SU-DHL-6 (cell line): ENCODE results near the gene CPNE4.

Experiments
- H2AFZ ChIP-seq: fragments of 200-600 bp; sonication (generic); 2 replicates; pipeline ENCODE4 v1.6.1; 2014; ENCODE audit warnings: low read depth, mild to moderate bottlenecking, moderate library complexity, mixed read lengths, antibody characterized with exemption, low read length; ENCODE audit not compliant: severe bottlenecking
- H3F3A ChIP-seq: fragments of 200-600 bp; shearing (Covaris generic); 2 replicates; pipeline ENCODE4 v1.6.0; 2016; ENCODE audit warnings: antibody characterized with exemption, mild to moderate bottlenecking; ENCODE audit not compliant: insufficient read depth
- H3K27ac ChIP-seq: fragments of 200-600 bp; sonication (generic); 2 replicates; pipeline ENCODE4 v1.5.1; 2016; ENCODE audit warnings: low read depth, mild to moderate bottlenecking, low read length, moderate library complexity, mixed read lengths
- H3K27me3 ChIP-seq: fragments of 200-600 bp; sonication (generic), shearing (Covaris generic); 2 replicates; pipeline ENCODE4 v1.6.0; 2014; ENCODE audit warnings: mild to moderate bottlenecking, low read length
- H3K36me3 ChIP-seq: fragments of 200-600 bp; sonication (generic); 2 replicates; pipeline ENCODE4 v1.6.1; 2014; ENCODE audit warnings: mild to moderate bottlenecking, low read length, mixed read lengths
- H3K4me2 ChIP-seq: fragments of 300-600, 200-600 bp; shearing (Covaris generic), sonication (generic); 2 replicates; pipeline ENCODE4 v1.6.0; 2014; ENCODE audit warnings: low read length, low read depth, mild to moderate bottlenecking; ENCODE audit not compliant: poor library complexity, severe bottlenecking
- H3K4me3 ChIP-seq: fragments of 200-600 bp; sonication (generic); 2 replicates; pipeline ENCODE4 v1.5.1; 2014; ENCODE audit warnings: antibody characterized with exemption, low read length, mild to moderate bottlenecking, mixed read lengths; ENCODE audit not compliant: insufficient read depth, poor library complexity, severe bottlenecking
- H3K79me2 ChIP-seq: fragments of 200-600 bp; sonication (generic); 2 replicates; pipeline ENCODE4 v1.6.1; 2014; ENCODE audit warnings: mild to moderate bottlenecking, low read length, moderate library complexity; ENCODE audit not compliant: insufficient read depth
- H3K9ac ChIP-seq: fragments of 200-600 bp; sonication (generic); 2 replicates; pipeline ENCODE4 v1.7.0; 2014; ENCODE audit warnings: mild to moderate bottlenecking, low read length
- H3K9me2 ChIP-seq: fragments of 200-600 bp; sonication (generic); replicated peaks from 2 replicates; pipeline ENCODE4 v1.6.1; 2014; ENCODE audit warnings: low read length; ENCODE audit not compliant: insufficient read depth
- H3K9me3 ChIP-seq: fragments of 200-600 bp; sonication (generic); 2 replicates; pipeline ENCODE4 v1.6.1; 2014; ENCODE audit warnings: low read length, mixed read lengths; ENCODE audit not compliant: insufficient read depth
- H4K20me1 ChIP-seq: fragments of 200-600 bp; sonication (generic); 2 replicates; pipeline ENCODE4 v1.6.1; 2014; ENCODE audit warnings: low read depth, mild to moderate bottlenecking, antibody characterized with exemption, low read length, moderate library complexity, mixed read lengths
- CTCF ChIP-seq: fragments of 200-600 bp; sonication (generic); IDR thresholded peaks from one replicate; pipeline ENCODE4 v1.5.1; 2017; ENCODE audit warnings: antibody characterized with exemption, mild to moderate bottlenecking, low read length, moderate library complexity; ENCODE audit not compliant: insufficient read depth, poor library complexity, severe bottlenecking
- EZH2phosphoT487 ChIP-seq: fragments of 200-600 bp; sonication (generic), shearing (Covaris generic); conservative IDR thresholded peaks from 2 replicates; pipeline ENCODE4 v1.6.1; 2018; ENCODE audit warnings: mild to moderate bottlenecking, antibody characterized with exemption, low read length, moderate library complexity, mixed read lengths

The CPNE4 gene

GRCh38 chr3:131550562-131551465, 484.0 kb downstream of the CPNE4 start:
- Histone ChIP-seq H3K27me3 (no peaks in the 10 kb centered on the region; the same call in 1 of the 2 replicates), H3K4me2 (no peak overlapping the region), H3K27ac (no peak overlapping the region), H3K36me3 (no peaks in the 10 kb centered on the region), H3K9me3 (no peaks in the 10 kb centered on the region), H3F3A (no peaks in the 10 kb centered on the region), H2AFZ (no peak overlapping the region), H3K79me2 (no peaks in the 10 kb centered on the region), H4K20me1 (no peaks in the 10 kb centered on the region), H3K4me3 (no peak overlapping the region), H3K9ac (no peak overlapping the region), H3K9me2 (no peaks in the 10 kb centered on the region)
- TF ChIP-seq EZH2phosphoT487 (no peak), CTCF (no peak)

- H3K9ac ChIP-seq: no peak overlapping the region
- no peaks in the 10 kb centered on the region for H4K20me1 ChIP-seq
- H2AFZ ChIP-seq: no peak overlapping the region
- H3F3A ChIP-seq: no peaks in the 10 kb centered on the region
- no peaks in the 10 kb centered on the region for H3K36me3 ChIP-seq
- TF ChIP-seq CTCF (peak; percentile 34), EZH2phosphoT487 (no peak)
- H3K4me2 ChIP-seq: no peak overlapping the region
- no peaks in the 10 kb centered on the region for H3K27me3 ChIP-seq
- no peak overlapping the region for H3K27ac ChIP-seq
- H3K9me3 ChIP-seq: no peaks in the 10 kb centered on the region
- no peaks in the 10 kb centered on the region for H3K79me2 ChIP-seq
- no peaks in the 10 kb centered on the region for H3K9me2 ChIP-seq
- no peak overlapping the region for H3K4me3 ChIP-seq
Measured at GRCh38 chr3:131549340-131549739, 485.5 kb downstream of the CPNE4 start.

GRCh38 chr3:131547585-131547984, 487.2 kb downstream of the CPNE4 start:
- no peaks in the 10 kb centered on the region for H3K36me3 ChIP-seq
- H3K9ac ChIP-seq: no peak overlapping the region
- H3K4me3 ChIP-seq: no peak overlapping the region
- H4K20me1 ChIP-seq: no peaks in the 10 kb centered on the region
- no peak overlapping the region for H3K4me2 ChIP-seq
- no peak overlapping the region for H2AFZ ChIP-seq
- no peak overlapping the region for H3K27ac ChIP-seq
- TF ChIP-seq CTCF: no peak
- TF ChIP-seq EZH2phosphoT487: no peak
- no peaks in the 10 kb centered on the region for H3K79me2 ChIP-seq
- no peaks in the 10 kb centered on the region for H3K9me2 ChIP-seq
- no peaks in the 10 kb centered on the region for H3F3A ChIP-seq
- no peaks in the 10 kb centered on the region for H3K9me3 ChIP-seq
- H3K27me3 ChIP-seq: no peaks in the 10 kb centered on the region
